H1 (cell line): ENCODE data around the gene HAND1. TPM values are rescaled to one million over a fixed set of nuclear protein-coding genes. Genes with fewer than 3 reads are reported as not detected.

Experiments used
- CTCF ChIA-PET: fragments of 300-600 bp; sonication (Branson Sonifier 250); formaldehyde crosslinking; loops from one replicate; lab custom pipeline; 2021; ENCODE audit not compliant: partially characterized antibody; lab: Charles Lee
- POLR2A ChIA-PET: fragments of 300-600 bp; sonication (Branson Sonifier 250); formaldehyde crosslinking; loops from one replicate; lab custom pipeline; 2021; ENCODE audit warnings: inconsistent platforms; ENCODE audit not compliant: partially characterized antibody; lab: Charles Lee
- DNase-seq, 2 experiments: peaks; one replicate each; pipeline versions ENCODE4 v3.0.0 to v3.0.0-alpha.2; 2010 to 2022; ENCODE audit warnings: low spot score in 2 of 2, low read depth in 1 of 2, mixed read lengths in 1 of 2
- FAIRE-seq: peaks from 2 replicates; lab custom pipeline; 2011; peaks lifted over from hg19 to GRCh38; lab: Jason Lieb, UNC
- H2AFZ ChIP-seq: 2 replicates; pipeline ENCODE4 v1.8.1; 2012; ENCODE audit warnings: low read length, inconsistent platforms
- H2AK5ac ChIP-seq: 2 replicates; pipeline ENCODE4 v1.6.1; 2013; ENCODE audit warnings: low read depth, low read length
- H2BK120ac ChIP-seq: replicated peaks from 2 replicates; pipeline ENCODE3; 2013; ENCODE audit warnings: low read depth, low read length, inconsistent platforms
- H2BK12ac ChIP-seq: 2 replicates; pipeline ENCODE4 v1.6.1; 2013; ENCODE audit warnings: low read depth, low read length
- H2BK15ac ChIP-seq: 2 replicates; pipeline ENCODE4 v1.6.1; 2013; ENCODE audit warnings: low read length
- H2BK20ac ChIP-seq: 2 replicates; pipeline ENCODE4 v1.6.1; 2013; ENCODE audit warnings: low read length
- H2BK5ac ChIP-seq: 2 replicates; pipeline ENCODE4 v1.6.1; 2013; ENCODE audit warnings: low read depth, low read length
- H3K14ac ChIP-seq: 2 replicates; pipeline ENCODE4 v1.6.1; 2013; ENCODE audit warnings: inconsistent platforms; ENCODE audit not compliant: insufficient read length
- H3K18ac ChIP-seq: 2 replicates; pipeline ENCODE4 v1.6.1; 2013; ENCODE audit warnings: low read length; ENCODE audit errors: extremely low read depth
- H3K23ac ChIP-seq: 2 replicates; pipeline ENCODE4 v1.6.1; 2013; ENCODE audit warnings: inconsistent platforms; ENCODE audit not compliant: insufficient read length
- H3K23me2 ChIP-seq: 2 replicates; pipeline ENCODE4 v1.6.1; 2013; ENCODE audit warnings: low read depth, low read length
- H3K27ac ChIP-seq: 2 replicates; pipeline ENCODE4 v1.6.1; 2011; ENCODE audit warnings: low read depth, low read length, inconsistent platforms
- H3K27me3 ChIP-seq, 4 experiments: replicated peaks in 1 of 4; 1 replicate in 1 of 4; 2 replicates in 3 of 4; pipeline versions ENCODE4 v1.6.1 to v1.8.1; 2011 to 2013; ENCODE audit warnings: low read length in 3 of 4, mild to moderate bottlenecking in 3 of 4, inconsistent platforms in 2 of 4, mixed read lengths in 2 of 4, moderate library complexity in 1 of 4; ENCODE audit not compliant: control insufficient read depth in 3 of 4, insufficient read depth in 3 of 4; ENCODE audit errors: extremely low read depth in 1 of 4
- H3K36me3 ChIP-seq, 4 experiments: 2 replicates each; pipeline versions ENCODE4 v1.6.1 to v1.8.1; 2011 to 2013; ENCODE audit warnings: mild to moderate bottlenecking in 4 of 4, low read length in 3 of 4, moderate library complexity in 2 of 4, control low read depth in 1 of 4, inconsistent platforms in 1 of 4; ENCODE audit not compliant: insufficient read depth in 4 of 4, control insufficient read depth in 2 of 4
- H3K4ac ChIP-seq: replicated peaks from 2 replicates; pipeline ENCODE3; 2013; ENCODE audit warnings: low read length, low read depth, mixed read lengths, inconsistent platforms; ENCODE audit not compliant: insufficient read length
- H3K4me1 ChIP-seq, 4 experiments: replicated peaks in 1 of 4; 1 replicate in 1 of 4; 2 replicates in 3 of 4; pipeline versions ENCODE4 v1.6.1 to v1.8.1; 2011 to 2013; ENCODE audit warnings: low read length in 3 of 4, inconsistent platforms in 2 of 4, mixed read lengths in 1 of 4; ENCODE audit not compliant: insufficient read depth in 4 of 4, control insufficient read depth in 3 of 4
- H3K4me2 ChIP-seq, 2 experiments: 2 replicates each; pipeline versions ENCODE4 v1.6.1 to v1.8.1; 2011 to 2013; ENCODE audit warnings: low read depth in 2 of 2, low read length in 2 of 2, control low read depth in 1 of 2, inconsistent platforms in 1 of 2, mild to moderate bottlenecking in 1 of 2; ENCODE audit not compliant: insufficient read depth in 1 of 2
- H3K4me3 ChIP-seq, 4 experiments: fragments of 200-600, 300-600 bp in 1 of 4; sonication (generic), shearing (Covaris generic), sonication (Bioruptor Twin) in 1 of 4; 2 replicates each; pipeline versions ENCODE4 v1.5.1 to v1.8.1; 2011 to 2016; ENCODE audit warnings: low read length in 4 of 4, low read depth in 3 of 4, control low read depth in 2 of 4, inconsistent platforms in 2 of 4, mild to moderate bottlenecking in 2 of 4, mixed read lengths in 1 of 4, moderate library complexity in 1 of 4; ENCODE audit not compliant: insufficient read depth in 2 of 4; ENCODE audit errors: extremely low read depth in 1 of 4
- H3K56ac ChIP-seq: replicated peaks from 2 replicates; pipeline ENCODE3; 2013; ENCODE audit warnings: low read depth, mild to moderate bottlenecking, mixed read lengths, low read length, inconsistent platforms; ENCODE audit not compliant: insufficient read length
- H3K79me1 ChIP-seq: 2 replicates; pipeline ENCODE4 v1.6.1; 2013; ENCODE audit warnings: low read depth, low read length, control low read depth
- H3K79me2 ChIP-seq, 2 experiments: 2 replicates each; pipeline versions ENCODE4 v1.6.1 to v1.8.1; 2012 to 2013; ENCODE audit warnings: low read length in 2 of 2, mild to moderate bottlenecking in 2 of 2, inconsistent platforms in 1 of 2; ENCODE audit not compliant: insufficient read depth in 2 of 2, control insufficient read depth in 1 of 2
- H3K9ac ChIP-seq, 4 experiments: replicated peaks in 1 of 4; 1 replicate in 1 of 4; 2 replicates in 3 of 4; pipeline versions ENCODE4 v1.6.1 to v1.8.1; 2011 to 2013; ENCODE audit warnings: low read depth in 3 of 4, low read length in 3 of 4, control low read depth in 2 of 4, mild to moderate bottlenecking in 2 of 4, moderate library complexity in 2 of 4, inconsistent platforms in 1 of 4; ENCODE audit errors: extremely low read depth in 1 of 4
- H3K9me3 ChIP-seq, 2 experiments: 2 replicates each; pipeline versions ENCODE4 v1.6.1 to v1.8.1; 2012 to 2013; ENCODE audit warnings: mild to moderate bottlenecking in 2 of 2, moderate library complexity in 2 of 2, control low read depth in 1 of 2, inconsistent platforms in 1 of 2, low read depth in 1 of 2, low read length in 1 of 2, mixed read lengths in 1 of 2; ENCODE audit not compliant: insufficient read depth in 2 of 2
- H4K20me1 ChIP-seq, 2 experiments: replicated peaks in 1 of 2; 2 replicates each; pipeline versions ENCODE3 to v1.8.1; 2011 to 2013; ENCODE audit warnings: inconsistent platforms in 2 of 2, low read length in 2 of 2, mild to moderate bottlenecking in 1 of 2; ENCODE audit not compliant: insufficient read depth in 2 of 2, control insufficient read depth in 1 of 2
- H4K5ac ChIP-seq: 2 replicates; pipeline ENCODE4 v1.6.1; 2013; ENCODE audit warnings: low read length, low read depth, mixed read lengths, inconsistent platforms; ENCODE audit not compliant: insufficient read length
- H4K8ac ChIP-seq: 2 replicates; pipeline ENCODE4 v1.8.0; 2013; ENCODE audit warnings: mild to moderate bottlenecking, moderate library complexity, low read length, inconsistent platforms; ENCODE audit not compliant: insufficient read depth; ENCODE audit errors: extremely low read depth
- H4K91ac ChIP-seq: replicated peaks from 2 replicates; pipeline ENCODE3; 2013; ENCODE audit warnings: low read length, mixed read lengths, inconsistent platforms; ENCODE audit not compliant: insufficient read length
- CTBP2 ChIP-seq: IDR thresholded peaks from 2 replicates; pipeline ENCODE4 v1.7.0; 2011; ENCODE audit warnings: borderline replicate concordance, mild to moderate bottlenecking, moderate library complexity, mixed read lengths, low read length; ENCODE audit not compliant: insufficient read depth, insufficient read length
- EGR1 ChIP-seq: IDR thresholded peaks from 2 replicates; pipeline ENCODE4 v1.6.1; 2011; ENCODE audit warnings: low read depth, low read length, borderline replicate concordance
- EZH2 ChIP-seq: fragments of 200-600 bp; sonication (generic); IDR thresholded peaks from 2 replicates; pipeline ENCODE4 v1.7.1; 2012; ENCODE audit warnings: low read depth, mild to moderate bottlenecking, moderate library complexity, low read length, inconsistent platforms; ENCODE audit not compliant: severe bottlenecking
- PHF8 ChIP-seq: fragments of 200-600 bp; sonication (generic); conservative IDR thresholded peaks from 2 replicates; pipeline ENCODE4 v1.7.1; 2012; ENCODE audit warnings: low read depth, mild to moderate bottlenecking, inconsistent platforms, low read length, moderate library complexity
- RAD21 ChIP-seq, 2 experiments: IDR thresholded peaks in 1 of 2; conservative IDR thresholded peaks in 1 of 2; 2 replicates each; pipeline ENCODE4 v1.6.1; 2011; ENCODE audit warnings: low read depth in 2 of 2, low read length in 2 of 2, improper control_type of control experiment in 1 of 2, inconsistent platforms in 1 of 2, mild to moderate bottlenecking in 1 of 2, moderate library complexity in 1 of 2
- RNF2 ChIP-seq: fragments of 200-900, 300-1000 bp; sonication (generic); IDR thresholded peaks from 2 replicates; pipeline ENCODE4 v1.7.1; 2016; ENCODE audit warnings: borderline replicate concordance, low read depth, mild to moderate bottlenecking, antibody characterized with exemption, low read length; ENCODE audit not compliant: poor library complexity, severe bottlenecking; ENCODE audit errors: missing control alignments
- RXRA ChIP-seq: IDR thresholded peaks from 2 replicates; pipeline ENCODE4 v1.6.1; 2011; ENCODE audit warnings: low read depth, mild to moderate bottlenecking, low read length, moderate library complexity; ENCODE audit not compliant: insufficient read depth
- SP1 ChIP-seq: IDR thresholded peaks from 2 replicates; pipeline ENCODE4 v1.6.1; 2011; ENCODE audit warnings: low read depth, low read length
- SP2 ChIP-seq: IDR thresholded peaks from 2 replicates; pipeline ENCODE4 v1.6.1; 2012; ENCODE audit warnings: mild to moderate bottlenecking, low read length, inconsistent platforms
- SUZ12 ChIP-seq: fragments of 200-600 bp; sonication (generic); IDR thresholded peaks from 2 replicates; pipeline ENCODE4 v1.6.1; 2012; ENCODE audit warnings: mild to moderate bottlenecking, inconsistent platforms, low read length, moderate library complexity, mixed read lengths
- WGBS, 2 experiments: shearing (Covaris generic) in 1 of 2; methylation state at CpG; one replicate each; pipeline versions ENCODE4 v1.1.6 to v1.1.7; 2013 to 2015; ENCODE audit warnings: low lambda C conversion rate in 2 of 2, mixed read lengths in 2 of 2, inconsistent platforms in 1 of 2, low coverage in 1 of 2, missing lambda C conversion rate in 1 of 2; ENCODE audit not compliant: insufficient replicate concordance in 2 of 2, insufficient coverage in 1 of 2, insufficient read length in 1 of 2; ENCODE audit errors: extremely low coverage in 1 of 2, missing lambda C conversion rate in 1 of 2; 5-methylcytosine and 5-hydroxymethylcytosine counted together
- polyA plus RNA-seq, 7 experiments: library from polyadenylated mRNA; depleted of rRNA in 3 of 7; stranded (reverse) in 5 of 7; unstranded in 2 of 7; fragments of >200 nt in 5 of 7; fragments of 200-250 nt in 2 of 7; gene quantifications; 1 replicate in 5 of 7; 2 replicates in 1 of 7; 4 replicates in 1 of 7; pipeline versions ENCODE4 v1.2.1 to v1.2.3, GENCODE V29; 2011 to 2013; ENCODE audit warnings: missing spikeins in 2 of 7, mixed read lengths in 2 of 7
- total RNA-seq: library from RNA; stranded (reverse); fragmentation: NEBNext Ultra II Directional; extraction: Animal tissue kit (Norgen Biotek cat#: 25700); gene quantifications from 2 replicates; pipeline ENCODE4 v1.2.1, GENCODE V29; 2021
- TF ChIP-seq, protein P1 (sequence below): IDR thresholded peaks from 2 replicates; pipeline ENCODE4 v1.6.1; 2011; ENCODE audit warnings: low read depth, mild to moderate bottlenecking, low read length; ENCODE audit not compliant: insufficient read depth

Gene HAND1
- total and polyA plus RNA-seq, 2 of the 8 experiments (the other 6 are each of a cell fraction or from before 2014, with no cell fraction given): 0.06 TPM; not detected in 1

DNA sequence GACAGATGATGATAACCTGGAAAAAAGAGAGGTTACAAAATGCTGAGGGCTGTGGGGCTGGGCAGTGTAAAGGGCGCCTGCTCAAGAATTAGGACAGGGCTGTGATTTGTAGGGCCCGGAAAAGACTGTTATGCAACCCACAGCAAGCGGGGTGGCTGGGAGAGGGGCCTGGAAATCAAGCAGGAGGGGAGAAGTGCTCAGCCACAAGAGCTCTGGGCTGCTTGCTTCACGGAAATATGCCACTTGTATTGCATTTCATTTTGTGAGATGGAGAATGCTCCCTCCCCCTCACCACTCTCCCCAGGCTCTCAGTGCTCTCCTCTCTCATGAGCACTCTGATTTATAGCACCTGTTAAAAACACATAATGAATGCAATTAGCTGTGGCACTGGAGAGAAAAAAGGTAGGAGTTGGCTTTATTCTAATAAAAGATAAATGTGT, 8.4 kb upstream of the HAND1 start:
- no peak overlapping the region for H2BK120ac ChIP-seq
- H3K36me3 ChIP-seq: no peaks in the 10 kb centered on the region
- H4K5ac ChIP-seq: no peak overlapping the region
- H4K91ac ChIP-seq: no peak overlapping the region
- H3K4me3 ChIP-seq: peak overlapping the region in 1 of 4 experiments; percentile 20; a peak in 1 of 8 replicates
- no peak overlapping the region for H3K23ac ChIP-seq
- H2AFZ ChIP-seq: no peak overlapping the region
- H3K9ac ChIP-seq: no peak overlapping the region
- H2BK12ac ChIP-seq: no peak overlapping the region
- peaks cover 54 to 66% (median 63%) of the 10 kb centered on the region in 4 experiments for H3K27me3 ChIP-seq
- 2% methylated on average over 4 of the region's 4 CpGs; no CpG with 5 or more reads in 1 of the 2 experiments for WGBS, 2 experiments
- H3K4me2 ChIP-seq: peak overlapping the region in 1 of 2 experiments; percentile 79; a peak in 2 of 4 replicates
- no peak overlapping the region for H2BK5ac ChIP-seq
- CTCF ChIA-PET: interaction anchor here (0.9 to 6.4 kb wide), 6 partner anchors 10 to 34 kb away, joined by 3 to 61 read pairs (median 6); no protein-coding TSS in a partner anchor
- POLR2A ChIA-PET: interaction anchor here (2.8 kb wide), 1 partner anchor 10 kb away, joined by 10 read pairs; no protein-coding TSS in a partner anchor
- H3K4me1 ChIP-seq: peaks cover 17 to 37% (median 23%) of the 10 kb centered on the region in 4 experiments
- H3K9me3 ChIP-seq: no peaks in the 10 kb centered on the region
- DNase-seq (no peak), FAIRE-seq (peak; percentile 19)
- H3K18ac ChIP-seq: no peak overlapping the region
- H3K79me2 ChIP-seq: no peaks in the 10 kb centered on the region
- no peaks in the 10 kb centered on the region for H3K23me2 ChIP-seq
- no peak overlapping the region for H2AK5ac ChIP-seq
- no peak overlapping the region for H2BK15ac ChIP-seq
- no peak overlapping the region for H3K4ac ChIP-seq
- H3K56ac ChIP-seq: no peak overlapping the region
- H4K20me1 ChIP-seq: peaks cover 8 to 17% of the 10 kb centered on the region in 2 experiments
- H3K27ac ChIP-seq: no peak overlapping the region
- no peak overlapping the region for H2BK20ac ChIP-seq
- no peak overlapping the region for H3K14ac ChIP-seq
- no peaks in the 10 kb centered on the region for H3K79me1 ChIP-seq
- H4K8ac ChIP-seq: no peak overlapping the region
- TF ChIP-seq SP1 (0 out of 2 replicates have a peak, but pooled peaks have one; percentile 16), RXRA (no peak), RNF2 (peak; percentile 62), CTBP2 (peak; percentile 91), SUZ12 (peak; percentile 4; the same call in 1 of the 2 replicates), EGR1 (peak; percentile 64), RAD21 (IDR thresholded peaks at IDR 0.05 in 1 of 2, conservative IDR thresholded peaks at IDR 0.05 in 1 of 2; ENCODE audit: low read depth in 2 of 2, low read length in 2 of 2) (peak in 1 of 2 experiments; percentile 2; a peak in 1 of 4 replicates), EZH2 (peak; percentile 0), SP2 (no peak), PHF8 (no peak)
- TF ChIP-seq, protein P1, sequence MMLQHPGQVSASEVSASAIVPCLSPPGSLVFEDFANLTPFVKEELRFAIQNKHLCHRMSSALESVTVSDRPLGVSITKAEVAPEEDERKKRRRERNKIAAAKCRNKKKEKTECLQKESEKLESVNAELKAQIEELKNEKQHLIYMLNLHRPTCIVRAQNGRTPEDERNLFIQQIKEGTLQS: no peak
